K562 (cell line): Measurements from ENCODE around the gene NR3C1. TPM values are rescaled to one million over a fixed set of nuclear protein-coding genes. Genes with fewer than 3 reads are reported as not detected.

Experiments used
- ATAC-seq: fragments of 200-7000 bp; cut with Tn5 transposase; 3 replicates; pipeline ENCODE4 v1.9.1; 2020; ENCODE audit warnings: moderate library complexity
- BruUV-seq: library from RNA; stranded (reverse); fragments of 400-500 nt; replicated peaks from 2 replicates; lab custom pipeline; 2021; lab: Mats Ljungman, UMichigan
- CTCF ChIA-PET: fragments of 300-600 bp; formaldehyde crosslinking; extraction: SDS; loops from one replicate; lab custom pipeline; 2021; ENCODE audit warnings: low intra/inter-chr PET ratio; lab: Yijun Ruan, JAX
- POLR2A ChIA-PET: fragments of 300-600, 350-650 bp; sonication (Branson Sonifier 250); formaldehyde crosslinking; extraction: SDS; loops from one replicate; lab custom pipeline; 2021; ENCODE audit warnings: antibody characterized with exemption, inconsistent platforms; lab: Yijun Ruan, JAX
- DNase-seq, 4 experiments: peaks; one replicate each; pipeline versions ENCODE4 v3.0.0 to v3.0.0-alpha.2; 2011 to 2018; ENCODE audit warnings: low spot score in 3 of 4, mixed read lengths in 3 of 4; ENCODE audit errors: extremely low read depth in 1 of 4
- FAIRE-seq: peaks from 2 replicates; lab custom pipeline; 2011; peaks lifted over from hg19 to GRCh38; lab: Jason Lieb, UNC
- H2AFZ ChIP-seq: 2 replicates; pipeline ENCODE4 v1.6.0; 2011; ENCODE audit warnings: low read depth, low read length, control low read depth, inconsistent platforms
- H3K27ac ChIP-seq: fragments of 200-600 bp; 3 replicates; pipeline ENCODE4 v1.8.0; 2011; ENCODE audit warnings: low read depth, mild to moderate bottlenecking, control low read depth, inconsistent platforms, low read length, moderate library complexity, mixed read lengths; ENCODE audit errors: extremely low read depth
- H3K27me3 ChIP-seq, 2 experiments: fragments of 300-600 bp in 1 of 2; 2 replicates in 1 of 2; 3 replicates in 1 of 2; pipeline versions ENCODE4 v1.6.0 to v1.8.0; 2011; ENCODE audit warnings: inconsistent platforms in 2 of 2, low read length in 2 of 2, mild to moderate bottlenecking in 1 of 2, mixed read lengths in 1 of 2, moderate library complexity in 1 of 2; ENCODE audit not compliant: control insufficient read depth in 2 of 2, insufficient read depth in 2 of 2
- H3K36me3 ChIP-seq: fragments of 300-600 bp; 3 replicates; pipeline ENCODE4 v1.8.0; 2011; ENCODE audit warnings: mild to moderate bottlenecking, low read length, inconsistent platforms; ENCODE audit not compliant: control insufficient read depth, insufficient read depth
- H3K4me1 ChIP-seq, 2 experiments: fragments of 200-600 bp in 1 of 2; replicated peaks in 1 of 2; 2 replicates in 1 of 2; 3 replicates in 1 of 2; pipeline versions ENCODE4 v1.5.1 to v1.8.0; 2011; ENCODE audit warnings: inconsistent platforms in 2 of 2, low read length in 2 of 2, mild to moderate bottlenecking in 1 of 2, mixed read lengths in 1 of 2, moderate library complexity in 1 of 2; ENCODE audit not compliant: control insufficient read depth in 2 of 2, insufficient read depth in 2 of 2
- H3K4me2 ChIP-seq: 2 replicates; pipeline ENCODE4 v1.6.1; 2011; ENCODE audit warnings: low read length, control low read depth, inconsistent platforms, mixed read lengths; ENCODE audit not compliant: insufficient read depth
- H3K4me3 ChIP-seq: fragments of 200-600 bp; sonication (generic), shearing (Covaris generic); 2 replicates; pipeline ENCODE4 v1.5.1; 2016; ENCODE audit warnings: control low read depth, inconsistent platforms
- H3K79me2 ChIP-seq: fragments of 200-600 bp; 3 replicates; pipeline ENCODE4 v1.8.0; 2011; ENCODE audit warnings: low read length, inconsistent platforms; ENCODE audit not compliant: control insufficient read depth, insufficient read depth
- H3K9ac ChIP-seq, 2 experiments: 2 replicates each; pipeline versions ENCODE4 v1.6.0 to v1.6.1; 2011; ENCODE audit warnings: low read depth in 2 of 2, low read length in 2 of 2, control low read depth in 1 of 2, inconsistent platforms in 1 of 2, mild to moderate bottlenecking in 1 of 2, mixed read lengths in 1 of 2; ENCODE audit not compliant: insufficient read depth in 1 of 2
- H3K9me1 ChIP-seq: one replicate; pipeline ENCODE4 v1.6.0; 2011; ENCODE audit warnings: inconsistent platforms, mild to moderate bottlenecking, low read length, moderate library complexity; ENCODE audit not compliant: control insufficient read depth, insufficient read depth
- H3K9me3 ChIP-seq: replicated peaks from 2 replicates; pipeline ENCODE4 v1.5.1; 2011; ENCODE audit warnings: low read depth, low read length, inconsistent platforms; ENCODE audit not compliant: control insufficient read depth, insufficient read depth
- H4K20me1 ChIP-seq: replicated peaks from 2 replicates; pipeline ENCODE4 v1.6.1; 2011; ENCODE audit warnings: low read length, inconsistent platforms, mixed read lengths; ENCODE audit not compliant: control insufficient read depth, insufficient read depth
- BCLAF1 ChIP-seq, 2 experiments: fragments of 450-650 bp in 1 of 2; IDR thresholded peaks; 2 replicates each; pipeline ENCODE4 v1.6.1; 2011 to 2017; ENCODE audit warnings: low read depth in 2 of 2, antibody characterized with exemption in 1 of 2, borderline replicate concordance in 1 of 2, low read length in 1 of 2, mild to moderate bottlenecking in 1 of 2, mixed read lengths in 1 of 2; ENCODE audit not compliant: control insufficient read depth in 1 of 2
- DLX4 ChIP-seq: fragments of 250-450 bp; sonication (Bioruptor Pico); IDR thresholded peaks from 2 replicates; pipeline ENCODE4 v1.6.1; 2021; ENCODE audit warnings: mild to moderate bottlenecking
- HDAC1 ChIP-seq, 2 experiments: fragments of 450-650 bp; IDR thresholded peaks; 2 replicates each; pipeline ENCODE4 v1.6.1; 2016 to 2017; ENCODE audit warnings: inconsistent platforms in 1 of 2, mild to moderate bottlenecking in 1 of 2, moderate library complexity in 1 of 2
- KAT7 ChIP-seq: sonication (generic); formaldehyde crosslinking; IDR thresholded peaks from 2 replicates; pipeline ENCODE4 v1.8.0; 2022; ENCODE audit warnings: missing genetic modification reagents, mild to moderate bottlenecking, borderline replicate concordance
- KDM1A ChIP-seq, 2 experiments: fragments of 450-650 bp; IDR thresholded peaks; 2 replicates each; pipeline ENCODE4 v1.6.1; 2016; ENCODE audit warnings: mild to moderate bottlenecking in 2 of 2
- NFE2 ChIP-seq: IDR thresholded peaks from 2 replicates; pipeline ENCODE4 v1.6.1; 2014; ENCODE audit warnings: antibody characterized with exemption, low read depth
- RCOR1 ChIP-seq, 2 experiments: IDR thresholded peaks; 2 replicates each; pipeline ENCODE4 v1.6.1; 2012; ENCODE audit warnings: low read depth in 2 of 2, low read length in 2 of 2, borderline replicate concordance in 1 of 2, improper control_type of control experiment in 1 of 2
- SIN3B ChIP-seq: fragments of 450-650 bp; IDR thresholded peaks from 2 replicates; pipeline ENCODE4 v1.6.1; 2017; ENCODE audit warnings: low read depth, mild to moderate bottlenecking, moderate library complexity
- SMAD3 ChIP-seq: fragments of 450-650 bp; formaldehyde crosslinking; conservative IDR thresholded peaks from 2 replicates; pipeline ENCODE4 v1.4.0; 2020; ENCODE audit warnings: mild to moderate bottlenecking
- VEZF1 ChIP-seq: fragments of 200-800 bp; sonication (Bioruptor generic); IDR thresholded peaks from 2 replicates; pipeline ENCODE4 v1.6.1; 2017; ENCODE audit warnings: missing genetic modification characterization, missing compliant biosample characterization
- ZC3H4 ChIP-seq: sonication (generic); formaldehyde crosslinking; IDR thresholded peaks from 2 replicates; pipeline ENCODE4 v1.9.0; 2021; ENCODE audit warnings: missing genetic modification reagents, borderline replicate concordance
- ZFP1 ChIP-seq: fragments of 450-650 bp; formaldehyde crosslinking; IDR thresholded peaks from 2 replicates; pipeline ENCODE4 v1.4.0; 2020; ENCODE audit warnings: mild to moderate bottlenecking, mixed read lengths
- ZFPM2 ChIP-seq: fragments of 250-450 bp; sonication (Bioruptor Pico); IDR thresholded peaks from 2 replicates; pipeline ENCODE4 v1.5.1; 2022; ENCODE audit warnings: mild to moderate bottlenecking
- ZNF263 ChIP-seq: sonication (generic); formaldehyde crosslinking; IDR thresholded peaks from 2 replicates; pipeline ENCODE4 v1.8.0; 2022; ENCODE audit warnings: mild to moderate bottlenecking, missing genetic modification reagents, borderline replicate concordance
- ZNF311 ChIP-seq: fragments of 250-450 bp; sonication (Bioruptor Pico); IDR thresholded peaks from 2 replicates; pipeline ENCODE4 v1.4.0; 2020; ENCODE audit warnings: mild to moderate bottlenecking, moderate library complexity
- ZNF444 ChIP-seq: fragments of 250-450 bp; sonication (Bioruptor Pico); IDR thresholded peaks from 2 replicates; pipeline ENCODE4 v1.4.0; 2020; ENCODE audit warnings: mild to moderate bottlenecking, moderate library complexity
- ZNF644 ChIP-seq: fragments of 200-800 bp; sonication (Bioruptor generic); IDR thresholded peaks from 2 replicates; pipeline ENCODE4 v1.6.1; 2016; ENCODE audit warnings: low read depth, missing genetic modification characterization, missing compliant biosample characterization
- WGBS: fragments of 100-300 bp; shearing (Covaris generic); methylation state at CpG from one replicate; pipeline ENCODE4 v1.1.6; 2016; ENCODE audit warnings: low coverage, mixed read lengths; ENCODE audit not compliant: insufficient coverage; ENCODE audit errors: missing lambda C conversion rate; 5-methylcytosine and 5-hydroxymethylcytosine counted together
- in situ Hi-C: fragments of 300-500 bp; cut with MboI; formaldehyde crosslinking; loops from 4 replicates; pipeline ENCODE4 v1.15.0; 2018; ENCODE audit warnings: inconsistent platforms, mixed read lengths
- intact Hi-C: fragments of 100-400 bp; cut with micrococcal nuclease; formaldehyde crosslinking; loops from 2 replicates; pipeline ENCODE4 v1.14.2; 2022
- polyA plus RNA-seq, 8 experiments: library from polyadenylated mRNA; depleted of rRNA in 4 of 8; stranded (reverse) in 5 of 8; unstranded in 3 of 8; fragments of >200 nt; fragmentation: Nextera tagmentation in 2 of 8; fragmentation: Illumina TruSeq in 1 of 8; extraction: Ambion mirVana in 2 of 8; extraction: Trizol in 1 of 8; gene quantifications; 2 replicates each; pipeline versions ENCODE4 v1.2.1 to v1.2.3, GENCODE V29; 2011 to 2014; ENCODE audit warnings: inconsistent platforms in 1 of 8, missing spikeins in 1 of 8
- total RNA-seq, 7 experiments: library from RNA; depleted of rRNA in 6 of 7; stranded (reverse); fragments of >200 nt in 6 of 7; fragmentation: Illumina TruSeq in 2 of 7; extraction: Trizol in 2 of 7; gene quantifications; 2 replicates each; pipeline versions ENCODE4 v1.2.1 to v1.2.3, GENCODE V29; 2011 to 2021; ENCODE audit warnings: low replicate concordance in 1 of 7

NR3C1 gene
- total and polyA plus RNA-seq, 9 of the 15 experiments (the other 6 are each of a cell fraction or from before 2014, with no cell fraction given): 8.2 to 36.0 (median 15.0) TPM

- H3K4me1 ChIP-seq: peaks cover 0 to 15% of the 10 kb centered on the region in 2 experiments; a peak in 2 of 5 replicates
- intact Hi-C loops: no loop called here
- POLR2A ChIA-PET: interaction anchor here (0.7 to 1.7 kb wide), 2 partner anchors 183 to 226 kb away, joined by 3 read pairs; no protein-coding TSS in a partner anchor
- peak; percentile 75 to 83 for TF ChIP-seq KDM1A (IDR thresholded peaks at IDR 0.05)
- TF ChIP-seq NFE2: no peak
- no peak for TF ChIP-seq ZC3H4 (CRISPR knock-in tag)
- TF ChIP-seq ZNF444 (CRISPR knock-in tag): no peak
- no peak for TF ChIP-seq ZNF311
- TF ChIP-seq KAT7 (CRISPR knock-in tag): no peak
- TF ChIP-seq ZFPM2 (CRISPR knock-in tag): no peak
- TF ChIP-seq SIN3B: no peak
- peak in 1 of 2 experiments; percentile 92; a peak in 2 of 4 replicates for TF ChIP-seq RCOR1 (IDR thresholded peaks at IDR 0.05; ENCODE audit: borderline replicate concordance in 1 of 2, low read depth in 2 of 2, low read length in 2 of 2)
- TF ChIP-seq ZFP1 (CRISPR knock-in tag): no peak
- no peak for TF ChIP-seq SMAD3 (CRISPR knock-in tag)
- TF ChIP-seq VEZF1: no peak
- peak in 1 of 2 experiments; percentile 68; a peak in 2 of 4 replicates for TF ChIP-seq HDAC1 (IDR thresholded peaks at IDR 0.05)
- no peak for TF ChIP-seq DLX4 (CRISPR knock-in tag)
- no peak for TF ChIP-seq ZNF644 (tag)
- no peak for TF ChIP-seq BCLAF1 (IDR thresholded peaks at IDR 0.05; ENCODE audit: borderline replicate concordance in 1 of 2, control insufficient read depth in 1 of 2, low read depth in 2 of 2, low read length in 1 of 2)
- TF ChIP-seq ZNF263: no peak
- TF ChIP-seq, all 486 proteins: peak for 3
- ATAC-seq (no peak), DNase-seq (no peak), FAIRE-seq (no peak)
- H3K79me2 ChIP-seq: peaks cover 98% of the 10 kb centered on the region
- CTCF ChIA-PET: no interaction called here
- H3K36me3 ChIP-seq: peaks cover 20% of the 10 kb centered on the region
- H3K4me2 ChIP-seq: no peak overlapping the region
- no peaks in the 10 kb centered on the region for H3K9me1 ChIP-seq
- no peaks in the 10 kb centered on the region for H3K27me3 ChIP-seq
- WGBS: 61% methylated on average over 5 of the region's 5 CpGs
- no TSS peak for BruUV-seq
- no peaks in the 10 kb centered on the region for H3K9me3 ChIP-seq
- no peak overlapping the region for H2AFZ ChIP-seq
- peaks cover 21% of the 10 kb centered on the region for H4K20me1 ChIP-seq
- in situ Hi-C loops: no loop called here
- H3K27ac ChIP-seq: no peak overlapping the region
- H3K4me3 ChIP-seq: no peak overlapping the region
- H3K9ac ChIP-seq: no peak overlapping the region
Measured at GRCh38 chr5:143396353-143396940, 7.0 kb downstream of the NR3C1 start.
